HepG2 (cell line): ENCODE data around the gene KPNA3. TPM values are rescaled to one million over a fixed set of nuclear protein-coding genes. Genes with fewer than 3 reads are reported as not detected.

Experiments used
- ADNP ChIP-seq: sonication (generic); formaldehyde crosslinking; IDR thresholded peaks from 2 replicates; pipeline ENCODE4 v1.4.0; 2020; ENCODE audit warnings: missing genetic modification reagents
- CCAR2 ChIP-seq: fragments of 200-400 bp; formaldehyde crosslinking; optimal IDR thresholded peaks from 2 replicates; pipeline ENCODE3; 2018; ENCODE audit warnings: low read depth, mild to moderate bottlenecking, low read length, moderate library complexity
- KAT7 ChIP-seq: IDR thresholded peaks from 2 replicates; pipeline ENCODE4 v1.6.1; 2018; ENCODE audit warnings: borderline replicate concordance, missing compliant biosample characterization
- MIER3 ChIP-seq: IDR thresholded peaks from 2 replicates; pipeline ENCODE4 v1.6.1; 2016; ENCODE audit warnings: missing compliant biosample characterization, borderline replicate concordance
- NFE2L2 ChIP-seq: fragments of 150-350 bp; IDR thresholded peaks from 2 replicates; pipeline ENCODE4 v1.6.1; 2014; ENCODE audit warnings: low read length
- RARA ChIP-seq: IDR thresholded peaks from 2 replicates; pipeline ENCODE4 v1.6.1; 2016; ENCODE audit warnings: missing genetic modification reagents, missing compliant biosample characterization
- SALL1 ChIP-seq: sonication (generic); formaldehyde crosslinking; IDR thresholded peaks from 2 replicates; pipeline ENCODE4 v1.8.0; 2022; ENCODE audit warnings: mild to moderate bottlenecking, missing genetic modification reagents
- SIX1 ChIP-seq: sonication (generic); formaldehyde crosslinking; IDR thresholded peaks from 2 replicates; pipeline ENCODE4 v1.4.0; 2020; ENCODE audit warnings: missing genetic modification reagents, borderline replicate concordance
- STAG1 ChIP-seq: sonication (generic); formaldehyde crosslinking; IDR thresholded peaks from 2 replicates; pipeline ENCODE4 v1.4.0; 2020; ENCODE audit warnings: missing genetic modification reagents
- THYN1 ChIP-seq: sonication (generic); formaldehyde crosslinking; IDR thresholded peaks from 2 replicates; pipeline ENCODE4 v1.8.1; 2023; ENCODE audit warnings: low read depth, mild to moderate bottlenecking, moderate library complexity, missing genetic modification reagents, borderline replicate concordance
- ZFP37 ChIP-seq: sonication (generic); formaldehyde crosslinking; IDR thresholded peaks from 2 replicates; pipeline ENCODE4 v1.4.0; 2020; ENCODE audit warnings: missing genetic modification reagents, borderline replicate concordance
- ZHX1 ChIP-seq: sonication (generic); formaldehyde crosslinking; IDR thresholded peaks from 2 replicates; pipeline ENCODE4 v1.8.1; 2022; ENCODE audit warnings: low read depth, mild to moderate bottlenecking, missing genetic modification reagents
- ZNF281 ChIP-seq: sonication (generic); formaldehyde crosslinking; IDR thresholded peaks from 2 replicates; pipeline ENCODE4 v1.4.0; 2020; ENCODE audit warnings: missing genetic modification reagents, borderline replicate concordance
- ZNF383 ChIP-seq: sonication (generic); formaldehyde crosslinking; IDR thresholded peaks from 2 replicates; pipeline ENCODE4 v1.4.0; 2020; ENCODE audit warnings: missing genetic modification reagents, mild to moderate bottlenecking, borderline replicate concordance
- polyA plus RNA-seq, 8 experiments: library from polyadenylated mRNA; depleted of rRNA in 3 of 8; stranded (reverse) in 7 of 8; unstranded in 1 of 8; fragments of >200 nt; fragmentation: Illumina TruSeq in 4 of 8; extraction: Trizol in 4 of 8; gene quantifications; 2 replicates each; pipeline versions ENCODE4 v1.2.1 to v1.2.3, GENCODE V29; 2011 to 2016; ENCODE audit warnings: low read depth in 4 of 8, missing spikeins in 1 of 8, mixed read lengths in 1 of 8; ENCODE audit not compliant: insufficient read depth in 1 of 8
- total RNA-seq, 5 experiments: library from RNA; depleted of rRNA; stranded (reverse); fragments of >200 nt; fragmentation: Illumina TruSeq; extraction: Trizol; gene quantifications; 2 replicates each; pipeline ENCODE4 v1.2.3, GENCODE V29; 2016; ENCODE audit warnings: low read depth in 1 of 5
- TF ChIP-seq, protein P1 (sequence below): sonication (generic); formaldehyde crosslinking; IDR thresholded peaks from 2 replicates; pipeline ENCODE4 v1.4.0; 2020; ENCODE audit warnings: mild to moderate bottlenecking, missing genetic modification reagents
- TF ChIP-seq, protein P2 (sequence below): IDR thresholded peaks from 2 replicates; pipeline ENCODE4 v1.6.1; 2016; ENCODE audit warnings: mild to moderate bottlenecking

KPNA3 gene
- total and polyA plus RNA-seq, 2 of the 13 experiments (the other 11 are each of a cell fraction or from before 2014, with no cell fraction given): 13.0 to 28.9 TPM

- TF ChIP-seq RARA (CRISPR knock-in tag): no peak
- TF ChIP-seq SIX1 (CRISPR knock-in tag): no peak
- TF ChIP-seq ZNF281 (CRISPR knock-in tag): no peak
- TF ChIP-seq ZNF383 (CRISPR knock-in tag): no peak
- TF ChIP-seq, protein P1, sequence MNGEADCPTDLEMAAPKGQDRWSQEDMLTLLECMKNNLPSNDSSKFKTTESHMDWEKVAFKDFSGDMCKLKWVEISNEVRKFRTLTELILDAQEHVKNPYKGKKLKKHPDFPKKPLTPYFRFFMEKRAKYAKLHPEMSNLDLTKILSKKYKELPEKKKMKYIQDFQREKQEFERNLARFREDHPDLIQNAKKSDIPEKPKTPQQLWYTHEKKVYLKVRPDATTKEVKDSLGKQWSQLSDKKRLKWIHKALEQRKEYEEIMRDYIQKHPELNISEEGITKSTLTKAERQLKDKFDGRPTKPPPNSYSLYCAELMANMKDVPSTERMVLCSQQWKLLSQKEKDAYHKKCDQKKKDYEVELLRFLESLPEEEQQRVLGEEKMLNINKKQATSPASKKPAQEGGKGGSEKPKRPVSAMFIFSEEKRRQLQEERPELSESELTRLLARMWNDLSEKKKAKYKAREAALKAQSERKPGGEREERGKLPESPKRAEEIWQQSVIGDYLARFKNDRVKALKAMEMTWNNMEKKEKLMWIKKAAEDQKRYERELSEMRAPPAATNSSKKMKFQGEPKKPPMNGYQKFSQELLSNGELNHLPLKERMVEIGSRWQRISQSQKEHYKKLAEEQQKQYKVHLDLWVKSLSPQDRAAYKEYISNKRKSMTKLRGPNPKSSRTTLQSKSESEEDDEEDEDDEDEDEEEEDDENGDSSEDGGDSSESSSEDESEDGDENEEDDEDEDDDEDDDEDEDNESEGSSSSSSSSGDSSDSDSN (CRISPR knock-in tag): no peak
- no peak for TF ChIP-seq NFE2L2
- TF ChIP-seq THYN1 (CRISPR knock-in tag): no peak
- TF ChIP-seq, protein P2, sequence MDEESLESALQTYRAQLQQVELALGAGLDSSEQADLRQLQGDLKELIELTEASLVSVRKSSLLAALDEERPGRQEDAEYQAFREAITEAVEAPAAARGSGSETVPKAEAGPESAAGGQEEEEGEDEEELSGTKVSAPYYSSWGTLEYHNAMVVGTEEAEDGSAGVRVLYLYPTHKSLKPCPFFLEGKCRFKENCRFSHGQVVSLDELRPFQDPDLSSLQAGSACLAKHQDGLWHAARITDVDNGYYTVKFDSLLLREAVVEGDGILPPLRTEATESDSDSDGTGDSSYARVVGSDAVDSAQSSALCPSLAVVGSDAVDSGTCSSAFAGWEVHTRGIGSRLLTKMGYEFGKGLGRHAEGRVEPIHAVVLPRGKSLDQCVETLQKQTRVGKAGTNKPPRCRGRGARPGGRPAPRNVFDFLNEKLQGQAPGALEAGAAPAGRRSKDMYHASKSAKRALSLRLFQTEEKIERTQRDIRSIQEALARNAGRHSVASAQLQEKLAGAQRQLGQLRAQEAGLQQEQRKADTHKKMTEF (CRISPR knock-in tag): 0 out of 2 replicates have a peak, but pooled peaks have one; percentile 18
- TF ChIP-seq ZFP37 (CRISPR knock-in tag): no peak
- TF ChIP-seq KAT7 (CRISPR knock-in tag): no peak
- TF ChIP-seq STAG1 (CRISPR knock-in tag): peak; percentile 73
- TF ChIP-seq SALL1: no peak
- TF ChIP-seq ZHX1 (CRISPR knock-in tag): no peak
- TF ChIP-seq CCAR2: no peak
- no peak for TF ChIP-seq MIER3 (CRISPR knock-in tag)
- no peak for TF ChIP-seq ADNP (CRISPR knock-in tag)
These were observed 113.2 kb downstream of the KPNA3 start (continued) for GRCh38 chr13:49679246-49679645.
